Suprapubic skin (tissue), 4 donors: ENCODE measurements around the gene RGS9BP. TPM values are rescaled to one million over a fixed set of nuclear protein-coding genes. Genes with fewer than 3 reads are reported as not detected.
"Not testable (repeated sequence)": the region's sequence is repeated elsewhere in the genome, so short reads cannot be mapped to it uniquely, and the experiment has no call there.

ENCODE experiments used
- DNase-seq, 2 donors: peaks; one replicate each; pipeline ENCODE4 v3.0.0-alpha.2; 2019; ENCODE audit warnings: low spot score in 2 of 2
- H3K27ac ChIP-seq: fragments of 200-600 bp; sonication (generic); one replicate; pipeline ENCODE4 v1.5.1; 2019
- H3K27me3 ChIP-seq: fragments of 200-600 bp; sonication (generic); one replicate; pipeline ENCODE4 v1.5.1; 2019
- H3K36me3 ChIP-seq: fragments of 200-600 bp; sonication (generic); one replicate; pipeline ENCODE4 v1.5.1; 2019
- H3K4me1 ChIP-seq: fragments of 200-600 bp; sonication (generic); one replicate; pipeline ENCODE4 v1.5.1; 2019
- H3K4me3 ChIP-seq: fragments of 200-600 bp; sonication (generic); one replicate; pipeline ENCODE4 v1.5.1; 2019; ENCODE audit warnings: mild to moderate bottlenecking
- H3K9me3 ChIP-seq: fragments of 200-600 bp; sonication (generic); one replicate; pipeline ENCODE4 v1.5.1; 2019
- CTCF ChIP-seq, 2 donors: fragments of 200-600 bp in 1 of 2; fragments of 450-650 bp in 1 of 2; sonication (generic) in 1 of 2; IDR thresholded peaks; one replicate each; pipeline ENCODE4 v1.5.1; 2016 to 2019; ENCODE audit warnings: antibody characterized with exemption in 2 of 2, mild to moderate bottlenecking in 1 of 2, moderate library complexity in 1 of 2
- EP300 ChIP-seq: sonication (generic); formaldehyde crosslinking; IDR thresholded peaks from one replicate; pipeline ENCODE4 v1.6.1; 2017; ENCODE audit warnings: antibody characterized with exemption
- POLR2A ChIP-seq, 2 donors: fragments of 450-650 bp; IDR thresholded peaks; one replicate each; pipeline ENCODE4 v1.6.1; 2017; ENCODE audit warnings: antibody characterized with exemption in 2 of 2, mild to moderate bottlenecking in 2 of 2, moderate library complexity in 2 of 2
- POLR2AphosphoS5 ChIP-seq, 3 donors: sonication (generic); formaldehyde crosslinking; IDR thresholded peaks; one replicate each; pipeline ENCODE4 v1.6.1; 2017; ENCODE audit warnings: antibody characterized with exemption in 3 of 3
- WGBS: methylation state at CpG from one replicate; pipeline ENCODE4 v1.1.5; 2018; 5-methylcytosine and 5-hydroxymethylcytosine counted together
- total RNA-seq, 4 donors: library from RNA; depleted of rRNA; stranded (reverse); fragments of >200 nt; gene quantifications; one replicate each; pipeline ENCODE4 v1.1.0, GENCODE V29; 2016

Gene RGS9BP
- total RNA-seq, 4 donors from 2014 or later = 0.72 to 3.8 (median 1.3) TPM

- DNase-seq = no peak
- WGBS = 91% methylated on average over 5 of the region's 5 CpGs
- H3K27ac ChIP-seq = no peak overlapping the region
- no peaks in the 10 kb centered on the region for H3K27me3 ChIP-seq
- H3K36me3 ChIP-seq = peaks cover 65% of the 10 kb centered on the region
- no peak overlapping the region for H3K4me3 ChIP-seq
- peaks cover 2% of the 10 kb centered on the region for H3K4me1 ChIP-seq
- TF ChIP-seq POLR2AphosphoS5 (IDR thresholded peaks at IDR 0.05) (no peak), EP300 (no peak), CTCF (IDR thresholded peaks at IDR 0.05) (no peak), POLR2A (IDR thresholded peaks at IDR 0.05) (no peak)
- no peaks in the 10 kb centered on the region for H3K9me3 ChIP-seq
Measured at GRCh38 chr19:32650671-32651070, 25.0 kb upstream of the RGS9BP start.

GRCh38 chr19:32651729-32652140 is 23.9 kb upstream of the RGS9BP start:
- no peaks in the 10 kb centered on the region for H3K9me3 ChIP-seq
- no peak overlapping the region for H3K27ac ChIP-seq
- no peak for DNase-seq
- no peaks in the 10 kb centered on the region for H3K27me3 ChIP-seq
- 82% methylated on average over 8 of the region's 8 CpGs for WGBS
- no peak for TF ChIP-seq POLR2AphosphoS5 (IDR thresholded peaks at IDR 0.05)
- no peak for TF ChIP-seq POLR2A (IDR thresholded peaks at IDR 0.05)
- no peak for TF ChIP-seq EP300
- no peak for TF ChIP-seq CTCF (IDR thresholded peaks at IDR 0.05)
- H3K4me3 ChIP-seq = no peak overlapping the region
- peaks cover 67% of the 10 kb centered on the region for H3K36me3 ChIP-seq
- H3K4me1 ChIP-seq = peaks cover 2% of the 10 kb centered on the region

GRCh38 chr19:32652331-32652730 is 23.3 kb upstream of the RGS9BP start:
- not testable (repeated sequence) for H3K27ac ChIP-seq, H3K4me3 ChIP-seq, H3K27me3 ChIP-seq, H3K9me3 ChIP-seq, H3K4me1 ChIP-seq, DNase-seq
- 96% methylated on average over 13 of the region's 13 CpGs for WGBS
- peaks cover 64% of the 10 kb centered on the region for H3K36me3 ChIP-seq

GRCh38 chr19:32652894-32653598 is 22.6 kb upstream of the RGS9BP start:
- H3K27me3 ChIP-seq = no peaks in the 10 kb centered on the region
- TF ChIP-seq CTCF (IDR thresholded peaks at IDR 0.05) = no peak
- TF ChIP-seq POLR2A (IDR thresholded peaks at IDR 0.05) = no peak
- no peak for TF ChIP-seq EP300
- no peak for TF ChIP-seq POLR2AphosphoS5 (IDR thresholded peaks at IDR 0.05)
- peaks cover 2% of the 10 kb centered on the region for H3K4me1 ChIP-seq
- peak overlapping the region; percentile 18 for H3K27ac ChIP-seq
- H3K36me3 ChIP-seq = peaks cover 62% of the 10 kb centered on the region
- no peak overlapping the region for H3K4me3 ChIP-seq
- 70% methylated on average over 10 of the region's 12 CpGs for WGBS
- H3K9me3 ChIP-seq = no peaks in the 10 kb centered on the region
- no peak for DNase-seq

GRCh38 chr19:32653599-32653915 is 22.1 kb upstream of the RGS9BP start:
- TF ChIP-seq CTCF (IDR thresholded peaks at IDR 0.05) (no peak), POLR2A (IDR thresholded peaks at IDR 0.05) (no peak), POLR2AphosphoS5 (IDR thresholded peaks at IDR 0.05) (no peak), EP300 (no peak)
- no peak for DNase-seq
- no peaks in the 10 kb centered on the region for H3K27me3 ChIP-seq
- H3K36me3 ChIP-seq = peaks cover 63% of the 10 kb centered on the region
- no peak overlapping the region for H3K4me3 ChIP-seq
- peaks cover 2% of the 10 kb centered on the region for H3K4me1 ChIP-seq
- H3K27ac ChIP-seq = no peak overlapping the region
- H3K9me3 ChIP-seq = no peaks in the 10 kb centered on the region
- WGBS = 76% methylated on average over 15 of the region's 15 CpGs

GRCh38 chr19:32656379-32656778 is 19.3 kb upstream of the RGS9BP start:
- H3K27me3 ChIP-seq, DNase-seq, H3K27ac ChIP-seq, H3K9me3 ChIP-seq, H3K4me3 ChIP-seq, H3K4me1 ChIP-seq: not testable (repeated sequence)
- peaks cover 48% of the 10 kb centered on the region for H3K36me3 ChIP-seq
- WGBS = 99% methylated on average over 8 of the region's 8 CpGs
